AG08395 (cell line): ENCODE data around the gene PKN3.

Experiments
- DNase-seq: peaks from one replicate; pipeline ENCODE4 v3.0.0; 2012; ENCODE audit warnings: mixed read lengths, low spot score

The PKN3 gene

GRCh38 chr9:128718047-128718446 is 15.7 kb downstream of the PKN3 start:
- DNase-seq: no peak

DNA sequence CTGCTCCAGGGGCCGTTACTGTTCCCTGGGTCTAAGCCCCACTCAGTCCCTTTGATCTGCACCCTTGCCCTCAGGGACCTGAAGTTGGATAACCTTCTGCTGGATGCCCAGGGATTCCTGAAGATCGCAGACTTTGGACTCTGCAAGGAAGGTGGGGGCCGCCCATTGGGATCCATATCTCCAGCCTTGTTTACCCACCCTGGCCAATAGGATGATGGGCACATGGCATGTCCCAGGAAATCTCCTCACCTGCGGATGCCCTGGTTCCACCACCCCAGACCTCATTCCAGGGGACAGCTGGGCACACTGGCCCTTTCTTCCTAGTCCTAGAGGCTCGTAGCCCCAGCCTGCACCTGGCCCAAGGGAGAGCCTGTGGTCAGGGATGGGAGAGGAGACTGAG is 16.2 kb downstream of the PKN3 start:
- no peak for DNase-seq

DNA sequence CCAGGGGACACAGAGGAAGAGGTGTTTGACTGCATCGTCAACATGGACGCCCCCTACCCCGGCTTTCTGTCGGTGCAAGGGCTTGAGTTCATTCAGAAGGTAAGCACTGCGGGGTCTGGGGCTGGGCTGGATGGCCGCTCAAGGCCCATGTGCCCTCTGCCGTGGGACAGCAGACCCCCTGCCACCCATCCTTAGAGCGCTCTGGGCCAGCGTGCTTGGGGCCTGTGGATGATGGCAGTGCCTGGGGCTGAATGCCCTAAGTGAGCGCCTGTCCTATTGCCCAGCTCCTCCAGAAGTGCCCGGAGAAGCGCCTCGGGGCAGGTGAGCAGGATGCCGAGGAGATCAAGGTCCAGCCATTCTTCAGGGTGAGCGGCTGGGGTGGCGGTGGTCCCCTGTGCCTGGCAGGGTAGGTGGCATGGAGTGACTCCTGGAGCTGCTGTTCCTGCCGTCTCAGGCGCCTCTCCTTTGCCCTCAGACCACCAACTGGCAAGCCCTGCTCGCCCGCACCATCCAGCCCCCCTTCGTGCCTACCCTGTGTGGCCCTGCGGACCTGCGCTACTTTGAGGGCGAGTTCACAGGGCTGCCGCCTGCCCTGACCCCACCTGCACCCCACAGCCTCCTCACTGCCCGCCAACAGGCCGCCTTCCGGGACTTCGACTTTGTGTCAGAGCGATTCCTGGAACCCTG is 17.8 kb downstream of the PKN3 start:
- no peak for DNase-seq

- no peak for DNase-seq
These were observed 18.7 kb downstream of the PKN3 start for GRCh38 chr9:128720841-128721486.

DNA sequence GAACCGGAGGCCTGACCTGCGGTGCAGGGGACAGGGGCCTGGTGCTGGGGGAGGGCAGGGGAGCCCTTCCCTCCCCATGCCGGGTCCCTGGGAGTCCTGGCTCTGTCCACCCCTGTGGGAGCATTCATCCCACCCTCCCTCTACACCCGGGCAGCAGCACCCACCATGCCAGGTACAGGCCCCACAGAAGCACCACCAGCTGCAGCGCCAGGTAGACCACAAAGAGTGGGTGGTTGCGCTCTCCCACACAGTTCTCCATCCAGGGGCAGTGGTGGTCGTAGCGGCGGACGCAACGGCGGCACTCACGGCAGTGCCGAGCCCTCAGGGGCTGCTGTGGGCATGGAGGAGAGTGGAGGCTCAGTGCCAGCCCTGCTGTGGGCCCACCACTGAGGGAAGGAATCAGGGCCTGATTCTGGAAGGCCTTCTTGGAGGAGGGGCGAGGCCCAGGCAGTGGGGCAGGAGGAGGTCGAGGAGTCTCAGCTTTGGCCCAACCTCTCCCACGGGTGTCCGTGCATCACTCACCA is 19.2 kb downstream of the PKN3 start:
- DNase-seq: no peak

- DNase-seq: no peak
These were observed 20.4 kb downstream of the PKN3 start for GRCh38 chr9:128722380-128723351.

- no peak for DNase-seq
These were observed 21.1 kb downstream of the PKN3 start for GRCh38 chr9:128723352-128723865.

- peak; percentile 99 for DNase-seq
These were observed 21.8 kb downstream of the PKN3 start, which contains the start of gene ZDHHC12 for GRCh38 chr9:128723866-128724743. Gene ZDHHC12, minus strand, starts transcription at chr9:128724127. Its CDS starts 34 bp downstream, at chr9:128724093.

DNA sequence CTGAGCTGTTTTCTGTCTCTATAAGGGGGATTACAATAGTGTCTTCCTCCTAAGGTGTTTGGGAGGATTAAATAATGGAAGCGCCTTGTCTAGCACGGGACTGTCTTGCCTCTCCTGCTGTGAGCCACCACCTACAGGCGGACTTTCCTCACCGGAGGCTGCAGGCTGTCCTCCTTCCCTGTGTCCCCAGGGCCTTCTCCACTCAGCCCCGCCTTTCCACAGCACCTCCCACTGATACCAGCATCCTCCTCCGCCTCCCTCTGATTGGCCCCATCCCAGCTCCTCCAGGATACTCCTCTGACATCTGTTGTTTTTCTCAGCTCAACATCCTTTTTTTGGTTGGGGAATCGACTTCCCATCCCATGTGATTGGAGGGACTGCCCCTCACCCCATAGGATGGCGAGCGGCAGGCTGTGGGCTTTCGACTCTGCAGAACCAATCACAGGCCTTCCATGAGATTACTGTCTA is 22.5 kb downstream of the PKN3 start:
- DNase-seq: peak; percentile 82

DNA sequence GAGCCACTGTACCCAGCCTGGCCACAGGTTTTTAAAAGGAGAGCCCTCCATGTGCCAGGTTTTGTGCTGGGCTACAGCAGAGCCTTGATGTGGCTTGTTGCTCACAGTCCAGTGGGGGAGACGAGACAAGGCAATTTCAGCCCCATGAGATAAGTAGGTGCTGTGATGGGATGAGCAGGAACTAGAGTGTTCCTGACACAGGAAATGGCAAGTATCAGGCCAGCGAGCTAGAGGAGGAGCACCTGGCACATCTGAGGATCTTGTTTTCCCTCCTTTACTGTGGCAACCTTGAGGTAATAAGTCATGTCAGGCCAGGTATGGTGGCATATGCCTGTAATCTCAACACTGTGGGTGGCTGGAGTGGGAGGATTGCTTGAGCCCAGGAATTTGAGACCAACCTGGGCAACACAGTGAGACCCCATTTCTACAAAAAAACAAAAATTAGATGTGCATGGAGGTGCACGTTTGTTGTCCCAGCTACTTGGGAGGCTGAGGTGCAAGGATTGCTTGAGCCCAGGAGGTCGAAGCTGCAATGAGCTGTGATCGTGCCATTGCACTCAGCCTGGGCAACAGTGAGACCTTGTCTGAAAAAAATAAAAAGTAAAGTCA is 25.4 kb downstream of the PKN3 start:
- DNase-seq: no peak

- no peak for DNase-seq
These were observed 26.0 kb downstream of the PKN3 start for GRCh38 chr9:128728298-128728697.

DNA sequence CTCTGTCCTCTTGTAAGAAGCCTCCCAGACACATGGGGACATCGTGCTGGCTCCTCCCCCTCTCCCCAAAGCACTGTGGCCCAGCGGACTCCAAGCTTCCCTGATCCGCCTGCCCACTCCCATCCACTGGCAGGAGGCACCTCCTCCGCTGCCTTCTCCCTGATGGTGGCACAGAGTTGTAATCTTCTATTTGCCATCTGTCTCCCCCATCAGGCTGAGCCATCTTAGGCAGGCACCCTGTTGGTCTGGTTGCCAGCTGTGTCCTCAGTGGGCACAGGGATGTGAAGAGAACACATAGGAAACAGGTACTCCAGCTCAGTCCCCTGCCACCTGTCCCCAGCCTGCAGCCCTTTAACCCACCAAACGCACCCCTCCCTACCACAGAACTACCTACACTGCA is 27.0 kb downstream of the PKN3 start:
- no peak for DNase-seq

- DNase-seq: no peak
These were observed 27.6 kb downstream of the PKN3 start for GRCh38 chr9:128729766-128730517.

GRCh38 chr9:128731093-128731492 is 28.8 kb downstream of the PKN3 start:
- no peak for DNase-seq

- no peak for DNase-seq
These were observed 29.4 kb downstream of the PKN3 start for GRCh38 chr9:128731691-128732090.

- no peak for DNase-seq
These were observed 30.3 kb downstream of the PKN3 start for GRCh38 chr9:128732576-128732975.

DNA sequence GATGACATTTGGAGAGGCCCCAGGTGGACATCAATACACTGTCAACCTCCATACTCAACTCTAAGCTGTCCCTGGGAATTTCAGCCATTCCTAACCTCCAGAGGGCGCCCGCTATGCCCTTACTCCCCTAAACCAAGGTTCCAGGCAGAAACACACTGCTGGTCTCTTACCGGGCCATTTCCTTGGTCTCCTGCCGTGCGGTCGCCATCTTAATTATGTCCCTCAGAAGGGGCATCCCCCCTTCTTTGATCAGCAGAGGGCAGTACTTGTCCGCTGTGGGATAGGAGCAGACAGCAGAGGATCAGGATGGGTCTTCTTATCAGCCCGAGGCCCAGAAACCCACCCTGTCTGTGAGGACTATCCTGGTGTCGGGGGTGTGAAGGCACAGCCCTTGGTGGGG is 31.0 kb downstream of the PKN3 start:
- DNase-seq: peak; percentile 67

DNA sequence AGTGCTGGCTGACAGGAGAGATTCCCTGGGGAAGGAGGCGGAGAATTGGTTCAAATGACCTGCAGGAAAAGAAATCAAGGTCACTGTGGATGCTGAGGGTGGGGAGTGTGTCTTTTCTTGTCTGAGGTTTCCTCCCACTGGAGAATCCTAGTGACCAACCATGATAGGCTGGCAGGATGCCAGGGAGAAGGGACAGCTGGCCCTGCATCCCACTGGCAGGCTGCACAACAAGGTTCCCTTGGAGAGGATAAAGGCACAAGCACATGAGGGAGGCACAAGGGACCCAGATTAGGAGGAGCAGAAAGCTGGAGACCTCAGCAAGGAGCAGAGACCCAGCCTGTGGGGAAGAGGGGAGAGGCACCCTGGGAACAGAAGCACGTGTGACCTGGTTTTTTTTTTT is 33.1 kb downstream of the PKN3 start:
- no peak for DNase-seq

DNA sequence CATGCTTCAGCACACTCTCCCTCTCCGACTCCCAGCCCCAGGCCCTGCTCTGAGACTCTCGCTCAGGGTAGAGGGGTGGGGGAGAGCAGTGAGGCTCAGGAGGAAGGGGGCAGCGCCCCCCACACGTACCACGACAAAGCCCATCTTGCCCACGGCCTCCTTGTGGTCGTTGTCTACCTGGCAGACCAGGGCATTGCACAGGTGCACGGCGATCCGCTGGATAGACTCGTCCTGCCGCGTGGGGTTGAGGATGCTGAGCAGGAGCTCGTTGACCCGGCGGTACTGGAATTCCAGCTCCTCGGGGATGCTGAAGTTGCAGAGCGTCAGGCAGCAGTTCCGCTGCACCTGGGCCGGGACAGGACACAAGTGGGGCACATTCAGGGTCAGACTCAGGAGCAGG is 40.1 kb downstream of the PKN3 start:
- no peak for DNase-seq

- no peak for DNase-seq
These were observed 41.1 kb downstream of the PKN3 start for GRCh38 chr9:128743421-128743820.
